ENCODE measurements around the gene PDZD8.

DNA sequence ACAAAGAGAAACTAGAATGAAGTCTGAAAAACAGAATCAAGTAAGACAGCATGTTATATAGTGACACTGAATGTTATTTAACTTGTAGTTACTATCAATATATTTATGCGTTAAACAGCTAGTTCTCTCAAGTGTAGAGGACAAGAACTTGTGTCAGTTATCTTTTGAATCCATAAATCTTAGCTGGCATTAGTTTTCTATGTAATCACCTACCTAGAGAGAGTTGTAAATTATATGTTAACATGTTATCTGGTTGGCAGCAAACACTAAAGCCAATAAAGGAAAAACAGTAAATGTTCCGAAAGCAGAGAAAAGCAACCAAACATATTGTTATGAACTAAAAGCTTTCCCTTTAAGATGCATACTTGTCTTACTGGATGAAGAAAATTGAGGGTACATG, 97.6 kb downstream of the PDZD8 start:
- TF ChIP-seq RCOR1 (IDR thresholded peaks at IDR 0.05; ENCODE audit: low read depth, low read length) (no peak), POLR2A (IDR thresholded peaks at IDR 0.05; ENCODE audit: low read length) (no peak), RAD21 (conservative IDR thresholded peaks at IDR 0.05 in 1 of 2, IDR thresholded peaks at IDR 0.05 in 1 of 2) (no peak), EP300 (IDR thresholded peaks at IDR 0.05) (no peak), FOSL2 (IDR thresholded peaks at IDR 0.05) (no peak), FOSL2 (CRISPR knock-in tag; IDR thresholded peaks at IDR 0.05) (no peak), CEBPB (IDR thresholded peaks at IDR 0.05) (no peak), BHLHE40 (IDR thresholded peaks at IDR 0.05; ENCODE audit: low read depth, low read length) (no peak)
- TF ChIP-seq, protein P1, sequence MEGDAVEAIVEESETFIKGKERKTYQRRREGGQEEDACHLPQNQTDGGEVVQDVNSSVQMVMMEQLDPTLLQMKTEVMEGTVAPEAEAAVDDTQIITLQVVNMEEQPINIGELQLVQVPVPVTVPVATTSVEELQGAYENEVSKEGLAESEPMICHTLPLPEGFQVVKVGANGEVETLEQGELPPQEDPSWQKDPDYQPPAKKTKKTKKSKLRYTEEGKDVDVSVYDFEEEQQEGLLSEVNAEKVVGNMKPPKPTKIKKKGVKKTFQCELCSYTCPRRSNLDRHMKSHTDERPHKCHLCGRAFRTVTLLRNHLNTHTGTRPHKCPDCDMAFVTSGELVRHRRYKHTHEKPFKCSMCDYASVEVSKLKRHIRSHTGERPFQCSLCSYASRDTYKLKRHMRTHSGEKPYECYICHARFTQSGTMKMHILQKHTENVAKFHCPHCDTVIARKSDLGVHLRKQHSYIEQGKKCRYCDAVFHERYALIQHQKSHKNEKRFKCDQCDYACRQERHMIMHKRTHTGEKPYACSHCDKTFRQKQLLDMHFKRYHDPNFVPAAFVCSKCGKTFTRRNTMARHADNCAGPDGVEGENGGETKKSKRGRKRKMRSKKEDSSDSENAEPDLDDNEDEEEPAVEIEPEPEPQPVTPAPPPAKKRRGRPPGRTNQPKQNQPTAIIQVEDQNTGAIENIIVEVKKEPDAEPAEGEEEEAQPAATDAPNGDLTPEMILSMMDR (IDR thresholded peaks at IDR 0.05): no peak
- TF ChIP-seq, protein P2, sequence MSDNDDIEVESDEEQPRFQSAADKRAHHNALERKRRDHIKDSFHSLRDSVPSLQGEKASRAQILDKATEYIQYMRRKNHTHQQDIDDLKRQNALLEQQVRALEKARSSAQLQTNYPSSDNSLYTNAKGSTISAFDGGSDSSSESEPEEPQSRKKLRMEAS (IDR thresholded peaks at IDR 0.05): no peak
- TF ChIP-seq, protein P3, sequence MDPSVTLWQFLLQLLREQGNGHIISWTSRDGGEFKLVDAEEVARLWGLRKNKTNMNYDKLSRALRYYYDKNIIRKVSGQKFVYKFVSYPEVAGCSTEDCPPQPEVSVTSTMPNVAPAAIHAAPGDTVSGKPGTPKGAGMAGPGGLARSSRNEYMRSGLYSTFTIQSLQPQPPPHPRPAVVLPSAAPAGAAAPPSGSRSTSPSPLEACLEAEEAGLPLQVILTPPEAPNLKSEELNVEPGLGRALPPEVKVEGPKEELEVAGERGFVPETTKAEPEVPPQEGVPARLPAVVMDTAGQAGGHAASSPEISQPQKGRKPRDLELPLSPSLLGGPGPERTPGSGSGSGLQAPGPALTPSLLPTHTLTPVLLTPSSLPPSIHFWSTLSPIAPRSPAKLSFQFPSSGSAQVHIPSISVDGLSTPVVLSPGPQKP (IDR thresholded peaks at IDR 0.05; ENCODE audit: low read depth, low read length): no peak
- TF ChIP-seq, protein P4, sequence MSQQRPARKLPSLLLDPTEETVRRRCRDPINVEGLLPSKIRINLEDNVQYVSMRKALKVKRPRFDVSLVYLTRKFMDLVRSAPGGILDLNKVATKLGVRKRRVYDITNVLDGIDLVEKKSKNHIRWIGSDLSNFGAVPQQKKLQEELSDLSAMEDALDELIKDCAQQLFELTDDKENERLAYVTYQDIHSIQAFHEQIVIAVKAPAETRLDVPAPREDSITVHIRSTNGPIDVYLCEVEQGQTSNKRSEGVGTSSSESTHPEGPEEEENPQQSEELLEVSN (IDR thresholded peaks at IDR 0.05; ENCODE audit: borderline replicate concordance, low read depth): no peak
- TF ChIP-seq, protein P5, sequence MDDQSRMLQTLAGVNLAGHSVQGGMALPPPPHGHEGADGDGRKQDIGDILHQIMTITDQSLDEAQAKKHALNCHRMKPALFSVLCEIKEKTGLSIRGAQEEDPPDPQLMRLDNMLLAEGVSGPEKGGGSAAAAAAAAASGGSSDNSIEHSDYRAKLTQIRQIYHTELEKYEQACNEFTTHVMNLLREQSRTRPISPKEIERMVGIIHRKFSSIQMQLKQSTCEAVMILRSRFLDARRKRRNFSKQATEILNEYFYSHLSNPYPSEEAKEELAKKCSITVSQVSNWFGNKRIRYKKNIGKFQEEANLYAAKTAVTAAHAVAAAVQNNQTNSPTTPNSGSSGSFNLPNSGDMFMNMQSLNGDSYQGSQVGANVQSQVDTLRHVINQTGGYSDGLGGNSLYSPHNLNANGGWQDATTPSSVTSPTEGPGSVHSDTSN (IDR thresholded peaks at IDR 0.05): no peak

All from A549 (cell line).